SIG-M5 treated with dmso at 0.1 percent for 504 hours (cell line): Measurements from ENCODE around the gene PTPN6.
A peak's percentile ranks its signal among the peaks of the same experiment; 100 is the strongest.

ENCODE experiments used
- DNase-seq: peaks from one replicate; lab custom pipeline; 2025; ENCODE audit not compliant: unreplicated experiment; lab: John Stamatoyannopoulos, UW

The PTPN6 gene

DNA sequence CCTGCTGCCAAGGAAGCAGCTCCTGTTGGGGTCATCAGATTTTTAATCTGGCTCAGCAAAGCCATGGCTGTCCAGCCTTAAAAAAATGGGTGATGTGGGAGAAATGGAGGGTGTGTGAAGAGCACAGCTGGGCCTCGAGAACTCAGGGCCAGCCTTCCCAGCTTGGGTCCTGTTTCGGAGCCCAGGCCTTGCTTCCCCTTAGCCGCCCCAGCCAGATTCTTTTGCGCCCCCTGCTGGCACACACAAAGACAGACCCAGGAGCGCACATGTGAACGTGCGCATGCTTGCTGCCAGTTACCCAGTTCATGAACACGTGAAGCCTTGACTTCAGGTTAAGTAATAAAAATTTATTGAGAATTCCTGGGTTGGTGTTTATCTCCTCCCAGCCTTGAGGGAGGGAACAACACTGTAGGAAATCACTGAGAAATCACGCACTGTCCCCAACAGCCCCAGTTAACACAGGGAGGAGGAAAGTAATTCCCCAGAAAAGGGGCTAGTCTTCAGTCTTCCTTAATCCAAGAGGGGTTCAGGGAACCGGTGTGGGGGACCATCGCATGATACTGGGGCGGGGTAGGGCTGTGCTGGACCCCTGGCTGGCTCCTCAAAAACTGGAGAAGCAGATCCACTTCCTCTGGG, 14.0 kb downstream of the PTPN6 start:
- DNase-seq, result peak; percentile 89

DNA sequence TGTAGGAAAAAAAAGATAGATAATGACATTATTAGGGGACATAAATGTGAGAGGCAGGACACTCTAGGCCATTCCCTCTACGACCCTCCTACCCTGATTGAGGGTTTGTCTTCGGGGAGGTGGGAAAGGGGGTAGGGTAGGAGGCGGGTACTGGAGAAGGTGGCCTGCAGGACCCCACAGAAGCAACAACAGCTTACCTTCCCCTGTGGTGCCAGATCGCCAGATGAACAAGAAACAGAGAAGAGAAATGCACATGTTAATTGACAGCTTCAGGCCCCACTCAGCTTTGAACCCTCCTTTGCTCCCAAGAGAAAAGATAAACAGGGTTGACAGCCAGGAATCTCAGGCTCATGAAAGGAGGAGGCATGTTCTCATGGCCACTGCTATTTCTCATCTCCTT, 14.6 kb downstream of the PTPN6 start:
- DNase-seq, result no peak

DNA sequence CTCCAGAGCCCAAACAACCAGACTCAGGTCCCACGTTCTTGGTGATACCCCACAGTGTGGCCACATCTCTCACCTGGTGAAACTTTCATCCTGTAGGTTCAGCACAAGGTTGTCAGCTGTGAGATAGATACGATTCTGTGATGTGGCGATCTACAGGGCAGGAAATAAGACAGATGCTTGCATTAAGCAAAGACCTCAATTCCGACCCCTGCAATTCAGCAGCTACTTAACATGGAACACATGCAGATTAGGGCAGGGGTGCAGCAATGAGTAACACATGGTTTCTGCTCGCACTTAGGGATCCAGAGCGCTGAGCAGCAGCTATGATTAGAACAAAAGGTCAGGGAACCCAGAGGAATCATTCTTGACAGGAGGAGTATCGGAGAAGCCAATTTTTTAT, 15.2 kb downstream of the PTPN6 start:
- no peak for DNase-seq

DNA sequence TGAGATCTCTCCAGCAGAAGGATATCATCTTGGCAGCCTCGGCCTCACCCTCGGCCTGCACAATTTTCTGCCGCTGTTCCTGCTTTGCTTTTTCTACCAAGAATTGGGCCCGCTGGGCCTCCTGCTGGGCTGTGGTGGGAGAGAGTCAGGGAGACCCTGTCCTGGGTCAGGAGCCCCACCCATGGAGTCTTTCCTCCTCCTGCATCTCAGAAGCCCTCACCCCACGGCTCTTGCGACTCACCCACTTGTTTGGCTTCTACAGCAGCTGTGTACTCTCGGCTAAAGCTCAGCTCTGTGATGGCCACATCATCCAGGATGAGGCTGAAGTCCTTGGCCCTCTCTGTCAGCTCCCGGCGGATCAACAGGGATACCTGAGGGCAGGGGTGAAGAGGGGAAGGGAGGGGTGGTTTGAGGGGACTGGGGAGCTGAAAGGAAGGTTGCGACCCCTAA, 16.5 kb downstream of the PTPN6 start:
- DNase-seq, result no peak

DNA sequence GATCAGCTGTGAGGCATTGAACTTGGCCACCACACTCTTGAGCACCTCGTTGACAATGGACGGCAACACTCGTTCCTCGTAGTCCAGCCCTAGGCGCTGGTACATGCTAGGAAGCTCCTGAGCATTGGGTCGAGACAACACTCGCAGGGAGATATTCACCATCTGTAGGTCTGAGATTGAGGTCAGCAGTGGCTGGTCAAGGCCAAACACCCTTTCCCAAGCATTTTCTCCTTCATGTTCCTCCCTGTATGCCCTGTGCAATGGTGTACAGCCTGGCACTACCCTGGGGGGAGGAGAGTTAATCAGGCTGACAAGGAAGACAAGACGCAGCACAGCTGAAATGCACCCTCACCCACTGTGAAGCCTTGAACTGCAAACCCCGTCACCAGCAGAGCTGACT, 17.3 kb downstream of the PTPN6 start:
- no peak for DNase-seq

DNA sequence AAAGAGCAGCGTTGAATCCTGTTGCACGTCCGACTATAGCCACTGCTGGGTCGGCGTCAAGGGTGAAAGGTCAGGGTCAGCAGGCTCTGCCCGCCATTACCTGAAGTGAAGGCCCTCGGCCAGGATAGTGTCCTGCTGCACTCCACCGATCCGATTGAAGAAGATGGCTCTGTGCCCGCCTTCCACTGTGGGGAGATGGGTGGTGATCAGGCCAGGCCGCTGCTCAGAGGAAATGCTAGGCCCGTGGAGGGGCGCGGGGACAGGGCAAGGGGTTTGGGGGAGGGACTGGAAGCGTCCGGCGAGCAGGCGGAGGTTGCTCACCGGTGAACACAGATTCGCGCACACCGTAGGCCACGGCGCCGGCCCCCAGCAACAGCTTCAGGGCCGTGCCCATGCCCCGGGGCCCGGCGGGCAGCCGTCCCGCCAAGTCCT, 19.0 kb downstream of the PTPN6 start:
- no peak for DNase-seq

DNA sequence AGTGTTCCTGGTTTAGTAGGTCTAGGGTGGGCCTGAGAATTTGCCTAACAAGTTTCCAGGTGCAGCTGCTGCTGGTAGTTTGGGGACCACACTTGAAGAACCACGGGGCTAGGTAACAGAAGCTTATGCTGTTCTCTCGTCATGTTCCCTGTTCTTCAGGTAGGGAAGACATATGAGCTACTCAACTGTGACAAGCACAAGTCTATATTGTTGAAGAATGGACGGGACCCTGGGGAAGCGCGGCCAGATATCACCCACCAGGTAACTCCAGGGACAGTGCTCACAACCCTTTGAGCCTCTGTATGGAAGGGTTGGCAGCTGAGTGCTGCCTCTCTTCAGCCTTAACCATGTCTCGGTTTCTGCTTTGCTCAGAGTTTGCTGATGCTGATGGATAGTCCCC, 23.0 kb downstream of the PTPN6 start:
- DNase-seq, result no peak

DNA sequence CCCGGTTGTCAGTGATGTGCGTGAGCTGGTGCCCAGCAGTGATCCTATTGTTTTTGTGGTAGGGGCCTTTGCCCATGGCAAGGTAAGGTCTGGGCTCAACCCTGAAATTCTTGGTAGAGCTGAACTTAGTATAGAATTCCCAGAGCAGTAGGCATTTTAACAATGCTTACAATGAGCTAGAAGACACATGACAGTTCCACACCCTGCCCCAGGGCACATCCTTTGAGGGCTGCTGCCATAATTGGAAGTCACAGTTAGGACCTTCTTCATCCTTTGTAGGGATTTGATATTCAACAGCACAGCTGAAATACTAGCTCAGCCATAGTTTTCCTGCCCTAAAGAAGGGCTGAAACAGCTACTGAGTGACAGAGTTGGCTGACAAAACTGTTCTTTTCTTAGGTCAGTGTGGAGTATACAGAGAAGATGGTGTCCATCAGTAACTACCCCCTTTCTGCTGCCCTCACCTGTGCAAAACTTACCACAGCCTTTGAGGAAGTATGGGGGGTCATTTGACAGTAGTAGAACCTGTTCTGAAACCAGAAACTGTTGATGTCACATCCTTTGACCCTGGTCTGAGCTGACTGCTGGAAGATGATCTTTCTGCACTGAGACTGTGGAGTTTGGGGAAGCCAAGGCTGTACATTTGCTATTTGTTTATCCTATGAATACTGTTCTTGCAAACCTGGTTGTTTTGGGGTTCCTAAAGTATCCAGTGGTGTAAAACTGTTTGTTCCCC, 24.3 kb downstream of the PTPN6 start:
- DNase-seq, result no peak

DNA sequence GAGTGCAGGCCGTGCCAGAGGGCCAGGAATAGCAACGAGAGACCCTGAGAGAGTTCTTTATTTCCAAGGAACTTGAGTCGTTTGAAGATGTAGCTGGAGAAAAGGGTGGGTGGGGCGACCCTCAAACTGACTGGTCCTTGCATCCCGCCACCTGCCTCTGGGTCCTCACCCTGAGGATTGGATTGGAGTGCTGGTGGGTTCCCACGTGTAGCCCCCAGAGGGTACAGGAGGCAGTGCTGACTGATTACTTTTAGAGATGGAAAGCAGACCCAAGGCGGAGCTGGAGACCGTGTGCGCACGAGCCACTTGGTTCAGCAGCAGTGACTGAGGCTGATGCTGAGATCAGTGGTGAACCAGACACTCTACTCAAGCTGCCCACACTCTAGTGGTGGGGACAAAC, 26.5 kb downstream of the PTPN6 start:
- no peak for DNase-seq

DNA sequence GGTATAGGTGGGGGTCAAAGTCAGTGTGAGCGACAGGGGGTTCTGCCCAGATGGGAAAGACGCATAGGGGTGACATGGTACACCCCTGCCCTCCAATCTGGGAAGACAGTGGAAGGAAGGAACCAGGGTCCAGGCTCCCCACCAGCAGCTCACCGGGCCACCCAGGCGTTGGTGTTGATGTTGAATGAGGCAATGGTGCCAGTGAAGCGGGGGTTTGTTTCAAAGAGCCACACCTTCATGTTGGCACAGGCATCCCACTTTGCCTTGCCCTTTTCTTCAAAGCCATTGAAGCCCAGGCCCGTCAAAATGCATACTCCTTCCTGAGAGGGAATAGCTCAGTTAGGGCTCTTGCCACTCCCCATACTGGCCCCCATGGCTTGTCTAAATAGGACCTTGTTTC, 27.0 kb downstream of the PTPN6 start:
- DNase-seq, result no peak

DNA sequence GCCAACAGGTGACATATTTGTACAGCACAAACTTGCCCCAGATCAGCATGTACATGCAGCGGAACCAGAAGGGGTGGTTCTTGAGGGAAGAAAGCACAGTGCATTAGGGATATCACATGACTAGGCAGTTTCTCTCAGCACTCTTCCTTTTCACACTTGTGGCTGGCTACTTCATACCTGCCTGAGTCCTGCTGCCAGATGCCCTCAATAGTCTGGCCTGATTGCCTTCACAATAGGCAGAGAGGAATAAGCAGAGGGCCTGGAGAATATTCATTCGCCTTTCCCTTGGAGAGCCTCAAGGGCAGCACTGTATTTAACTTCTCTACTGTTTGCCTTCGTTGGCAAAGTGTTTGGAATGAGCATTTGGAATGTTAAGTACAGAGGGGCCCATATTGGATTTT, 27.5 kb downstream of the PTPN6 start:
- no peak for DNase-seq

DNA sequence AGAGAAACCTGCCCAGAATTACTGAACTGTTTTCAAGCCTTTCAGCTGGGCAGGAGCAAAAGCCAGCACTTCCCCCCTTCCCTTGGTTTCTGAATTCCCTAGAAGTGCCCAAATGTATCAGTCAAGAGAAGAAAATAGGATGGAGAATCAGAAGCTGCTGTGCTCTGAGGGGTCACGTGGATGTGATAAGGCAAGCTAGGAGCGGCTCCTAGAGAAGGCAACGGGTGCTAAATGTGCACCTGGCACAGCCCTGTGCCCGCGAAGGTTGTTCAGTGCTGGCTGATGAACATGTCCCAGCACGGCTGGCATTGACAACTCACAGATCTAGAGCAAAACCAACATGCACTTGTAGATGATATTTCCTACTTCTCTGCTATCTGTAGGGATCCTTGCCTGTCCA, 27.9 kb downstream of the PTPN6 start:
- no peak for DNase-seq

DNA sequence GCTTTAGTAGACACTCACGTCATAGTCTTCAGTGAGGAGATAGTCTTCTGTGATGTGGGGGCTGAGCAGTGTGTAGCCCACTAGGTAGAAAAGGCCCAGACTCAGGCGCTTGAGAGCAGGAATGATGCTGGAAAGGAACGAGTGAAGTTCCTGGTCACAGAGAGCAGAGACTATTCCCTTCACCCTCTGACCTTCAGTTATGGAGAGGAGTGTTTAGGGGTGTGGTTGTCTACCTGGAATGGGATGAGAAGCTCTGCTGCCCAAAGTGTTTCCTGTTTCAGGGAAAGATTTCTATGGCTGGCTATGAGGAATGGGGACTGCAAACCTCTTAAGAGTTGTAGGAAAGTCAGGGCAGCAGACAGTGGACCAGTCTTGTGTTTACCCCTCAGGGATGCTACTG, 28.3 kb downstream of the PTPN6 start:
- no peak for DNase-seq

DNA sequence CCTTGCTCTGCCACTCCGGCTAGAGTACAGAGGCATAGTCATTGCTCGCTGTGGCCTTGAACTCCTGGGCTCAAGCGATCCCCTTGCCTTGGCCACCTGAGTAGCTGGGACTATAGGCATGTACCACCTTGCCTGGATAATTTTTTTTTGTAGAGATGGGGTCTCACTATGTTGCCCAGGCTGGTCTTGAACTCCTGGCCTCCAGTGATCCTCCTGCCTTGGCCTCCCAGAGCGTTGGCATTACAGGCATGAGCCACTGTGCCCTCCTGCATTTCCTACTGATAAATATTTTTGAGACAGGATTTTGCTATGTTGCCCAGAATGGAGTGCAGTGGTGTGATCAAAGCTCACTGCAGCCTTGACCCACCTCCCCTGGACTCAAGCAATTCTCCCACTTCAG, 28.9 kb downstream of the PTPN6 start:
- DNase-seq, result no peak

DNA sequence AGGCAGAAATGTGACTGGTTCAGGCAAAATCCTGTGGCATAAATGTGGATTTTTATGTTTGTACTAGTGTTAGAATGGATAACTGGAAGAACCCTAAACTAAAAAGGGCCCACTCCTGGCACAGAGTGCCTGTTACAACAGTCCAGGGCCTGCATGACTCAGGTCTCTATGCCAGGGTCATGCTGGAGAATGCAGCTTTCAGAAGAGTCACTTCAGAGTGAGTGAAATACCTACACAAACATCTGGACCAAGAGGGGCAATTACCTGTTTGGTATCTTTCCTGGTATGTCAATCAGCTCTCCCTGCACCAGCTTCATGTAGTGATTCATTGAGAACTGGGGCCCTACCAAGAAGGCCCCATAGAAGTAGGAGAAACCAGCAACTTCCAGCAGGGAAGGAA, 29.6 kb downstream of the PTPN6 start:
- DNase-seq, result no peak

DNA sequence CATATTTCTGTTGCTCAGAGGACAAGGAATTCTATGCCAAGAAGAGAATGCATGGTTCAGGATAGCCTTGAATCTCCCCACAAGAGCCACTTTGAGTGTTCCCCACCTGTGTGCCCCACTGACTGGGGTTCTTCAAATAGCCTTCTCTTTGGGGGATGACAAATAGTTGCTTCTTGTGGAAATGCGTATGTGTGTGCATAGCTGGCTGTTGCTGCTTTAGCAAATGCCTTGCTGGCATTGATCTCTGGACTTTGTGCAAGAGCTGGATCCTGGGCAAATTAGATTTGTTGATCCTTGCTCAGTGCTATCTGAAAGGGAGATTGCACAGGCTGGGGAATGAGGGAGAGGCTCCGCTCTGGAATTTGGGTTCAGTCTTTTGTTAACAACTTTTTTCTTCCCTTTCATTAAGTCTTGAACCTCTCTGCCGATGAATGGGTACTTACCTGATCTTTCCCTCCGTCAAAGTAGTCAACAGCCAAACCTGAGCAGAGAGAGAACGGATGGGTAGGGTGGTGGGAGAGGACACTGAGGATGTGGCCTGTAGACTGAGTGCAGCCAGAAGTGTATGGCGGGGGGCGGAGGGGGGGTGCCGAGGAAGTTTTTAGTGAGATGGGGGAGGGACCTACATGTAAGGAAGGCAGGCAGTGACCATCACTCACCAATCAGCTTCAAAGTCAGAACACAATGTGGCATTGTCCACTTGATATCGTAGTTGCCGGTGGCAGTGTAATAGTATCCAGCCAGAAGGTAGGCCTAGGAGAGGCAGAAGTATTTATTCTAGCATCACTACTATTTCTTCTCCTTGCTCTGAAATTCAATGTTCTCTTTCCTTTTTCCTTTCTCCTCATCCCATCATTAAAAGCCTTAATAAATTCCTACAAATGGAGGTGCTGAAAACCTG, 30.2 kb downstream of the PTPN6 start:
- no peak for DNase-seq

DNA sequence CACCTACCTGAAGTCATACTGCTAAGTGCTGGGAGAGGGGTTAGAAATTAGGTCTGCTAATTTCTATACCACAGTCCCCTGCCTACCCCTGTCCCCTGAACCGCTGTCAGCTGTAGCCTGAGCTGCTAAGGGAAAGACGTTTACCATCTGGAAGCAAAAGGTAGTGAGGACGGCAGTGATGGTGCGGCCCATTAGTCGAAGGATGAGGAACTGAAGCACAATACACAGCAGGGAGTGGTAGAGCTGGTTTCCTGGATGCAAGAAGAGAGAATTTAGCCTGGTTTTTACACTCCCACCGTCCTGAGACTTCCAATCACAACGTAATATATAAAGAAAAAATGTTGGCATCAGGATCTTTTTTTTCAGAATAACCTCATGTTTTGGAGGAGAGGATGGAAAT, 31.4 kb downstream of the PTPN6 start:
- no peak for DNase-seq

DNA sequence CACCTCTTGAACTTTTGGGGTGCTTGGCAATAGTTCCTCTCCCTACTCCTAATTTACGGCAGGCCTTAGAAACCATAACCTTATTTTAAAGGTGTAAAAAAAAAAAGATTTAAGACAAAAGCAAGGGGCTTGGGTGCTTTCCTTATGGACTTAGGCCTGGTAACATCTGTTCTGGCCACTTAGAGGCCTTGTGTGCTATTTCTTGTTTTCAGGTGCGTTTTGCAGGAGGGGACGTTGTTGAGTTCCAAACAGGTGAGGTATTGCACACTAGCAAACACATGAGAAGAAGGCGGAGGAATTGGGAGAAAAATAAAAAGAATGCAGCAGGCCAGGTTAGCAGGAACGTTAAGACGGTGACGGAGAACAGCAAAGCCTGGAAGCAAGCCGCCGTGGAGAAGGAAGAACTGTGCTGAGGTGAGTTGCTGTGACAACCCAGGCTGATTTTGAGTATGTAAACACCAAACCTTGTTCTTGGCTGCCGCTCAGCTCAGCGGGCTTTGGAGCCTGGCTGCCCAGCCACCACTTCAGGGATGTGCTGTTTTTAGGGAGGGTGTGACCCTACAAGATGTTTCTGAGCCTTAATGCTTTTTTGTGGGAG, 36.9 kb downstream of the PTPN6 start:
- DNase-seq, result no peak

DNA sequence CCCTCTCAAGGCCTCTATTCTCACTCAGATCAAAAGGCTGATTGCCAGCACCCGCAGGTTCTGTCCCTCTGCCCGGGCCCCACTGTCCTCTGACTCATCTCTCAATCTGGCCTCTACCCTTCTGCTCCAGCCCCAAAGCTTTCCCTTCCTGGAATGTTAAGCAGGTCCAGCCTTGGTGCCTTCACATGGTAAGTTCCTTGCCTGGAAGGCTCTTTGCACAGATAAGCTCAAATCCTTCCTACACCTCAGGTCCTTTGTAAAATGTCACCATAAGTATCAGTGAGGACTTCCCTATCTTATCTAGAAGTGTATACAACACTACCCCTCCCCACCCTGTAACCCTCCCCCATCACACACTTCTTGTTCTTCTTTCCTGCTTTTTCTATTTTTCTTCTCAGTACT, 44.9 kb downstream of the PTPN6 start:
- no peak for DNase-seq

DNA sequence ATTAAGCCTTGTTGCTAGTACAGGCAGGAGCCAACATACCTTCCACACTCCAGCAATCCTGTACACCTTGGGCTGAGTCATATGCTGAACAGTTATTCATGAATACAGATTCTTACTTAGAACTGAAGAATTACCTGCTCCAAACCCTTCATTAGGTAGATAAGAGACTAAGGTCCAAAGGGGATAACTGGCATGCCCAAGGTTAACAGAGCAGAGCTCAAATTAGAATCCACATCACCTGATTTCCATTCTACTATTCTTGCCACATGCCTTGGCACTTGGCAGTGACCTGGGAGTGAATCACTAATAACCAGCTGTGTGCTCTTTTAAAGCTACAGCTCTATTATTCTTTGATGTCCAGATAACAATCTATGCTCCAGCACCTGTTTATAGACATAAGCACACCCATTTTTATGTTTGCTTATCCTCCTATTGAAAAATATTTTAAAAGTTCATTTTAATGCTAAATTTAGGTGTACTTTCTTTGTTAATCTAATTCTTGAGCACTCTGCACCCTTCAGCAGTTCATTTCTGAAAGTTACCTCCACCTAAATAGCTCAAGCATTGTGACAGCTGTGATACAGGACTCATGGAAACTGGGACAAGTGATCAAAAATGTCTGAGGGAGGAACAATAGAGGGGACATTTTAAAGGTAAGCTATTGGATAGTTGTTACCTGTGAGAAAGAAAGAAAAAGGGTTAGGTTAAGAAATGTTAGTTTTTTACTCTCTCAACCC, 47.7 kb downstream of the PTPN6 start:
- no peak for DNase-seq
